GM23248 (cell line): ENCODE measurements around the gene WNT7B. TPM values are rescaled to one million over a fixed set of nuclear protein-coding genes. Genes with fewer than 3 reads are reported as not detected.

Experiments used
- DNase-seq: peaks from one replicate; pipeline ENCODE4 v3.0.0-alpha.2; 2015
- H2AFZ ChIP-seq: fragments of 200-600 bp; sonication (generic); 2 replicates; pipeline ENCODE4 v1.6.1; 2016; ENCODE audit warnings: antibody characterized with exemption
- H3F3A ChIP-seq: fragments of 200-600 bp; sonication (generic); 2 replicates; pipeline ENCODE4 v1.6.1; 2016; ENCODE audit warnings: mild to moderate bottlenecking, antibody characterized with exemption, mixed run types; ENCODE audit not compliant: insufficient read depth
- H3K27ac ChIP-seq: fragments of 200-600 bp; sonication (generic); 2 replicates; pipeline ENCODE4 v1.5.1; 2016; ENCODE audit warnings: mild to moderate bottlenecking
- H3K27me3 ChIP-seq: fragments of 200-600 bp; sonication (generic); replicated peaks from 2 replicates; pipeline ENCODE4 v1.6.1; 2016; ENCODE audit warnings: mild to moderate bottlenecking; ENCODE audit not compliant: insufficient read depth
- H3K36me3 ChIP-seq: fragments of 200-600 bp; sonication (generic); 2 replicates; pipeline ENCODE4 v1.6.1; 2016; ENCODE audit warnings: low read depth, mild to moderate bottlenecking
- H3K4me1 ChIP-seq: fragments of 200-600 bp; sonication (generic); 2 replicates; pipeline ENCODE4 v1.6.1; 2016; ENCODE audit warnings: mild to moderate bottlenecking; ENCODE audit not compliant: insufficient read depth
- H3K4me2 ChIP-seq: fragments of 200-600 bp; sonication (generic); one replicate; pipeline ENCODE4 v1.6.1; 2016; ENCODE audit warnings: mild to moderate bottlenecking; ENCODE audit not compliant: unreplicated experiment
- H3K4me3 ChIP-seq: fragments of 200-600 bp; sonication (generic); 2 replicates; pipeline ENCODE4 v1.5.1; 2016; ENCODE audit warnings: mild to moderate bottlenecking
- H3K79me2 ChIP-seq: fragments of 200-600 bp; sonication (generic); 2 replicates; pipeline ENCODE4 v1.6.1; 2016; ENCODE audit warnings: mild to moderate bottlenecking; ENCODE audit not compliant: insufficient read depth
- H3K9ac ChIP-seq: fragments of 200-600 bp; sonication (generic); 2 replicates; pipeline ENCODE4 v1.6.1; 2016; ENCODE audit warnings: mild to moderate bottlenecking
- H3K9me2 ChIP-seq: fragments of 200-600 bp; sonication (generic); 2 replicates; pipeline ENCODE4 v1.6.1; 2016; ENCODE audit warnings: mixed run types, mild to moderate bottlenecking, moderate library complexity; ENCODE audit not compliant: insufficient read depth
- H3K9me3 ChIP-seq: fragments of 200-600 bp; sonication (generic); one replicate; pipeline ENCODE4 v1.6.1; 2017; ENCODE audit warnings: low read depth
- H4K20me1 ChIP-seq: fragments of 200-600 bp; sonication (generic); 2 replicates; pipeline ENCODE4 v1.6.0; 2016; ENCODE audit not compliant: insufficient read depth
- EZH2 ChIP-seq: fragments of 200-600 bp; sonication (generic); IDR thresholded peaks from 2 replicates; pipeline ENCODE4 v1.6.1; 2018; ENCODE audit warnings: antibody characterized with exemption, mild to moderate bottlenecking; ENCODE audit not compliant: insufficient read depth, poor library complexity, severe bottlenecking
- EZH2phosphoT487 ChIP-seq: fragments of 200-600 bp; sonication (generic); IDR thresholded peaks from 2 replicates; pipeline ENCODE4 v1.6.1; 2018; ENCODE audit warnings: antibody characterized with exemption, moderate library complexity, mild to moderate bottlenecking, low read depth; ENCODE audit not compliant: insufficient read depth
- WGBS, 2 experiments: methylation state at CpG; one replicate each; pipeline ENCODE4 v1.1.6; 2015 to 2017; ENCODE audit warnings: low lambda C conversion rate in 2 of 2, low coverage in 1 of 2; ENCODE audit errors: missing lambda C conversion rate in 2 of 2; 5-methylcytosine and 5-hydroxymethylcytosine counted together
- in situ Hi-C: fragments of 300-500 bp; cut with MboI; formaldehyde crosslinking; loops from 2 replicates; pipeline ENCODE4 v1.15.0; 2020
- polyA plus RNA-seq: library from polyadenylated mRNA; unstranded; fragments of >200 nt; fragmentation: Nextera tagmentation; extraction: Ambion mirVana; gene quantifications from 2 replicates; pipeline ENCODE4 v1.2.1, GENCODE V29; 2016
- total RNA-seq: library from RNA; depleted of rRNA; stranded (reverse); fragments of >200 nt; shearing (Covaris generic); gene quantifications from 2 replicates; pipeline ENCODE4 v1.2.3, GENCODE V29; 2014

Gene WNT7B
- total and polyA plus RNA-seq, 2 experiments from 2014 or later: not detected

- H3K9ac ChIP-seq: no peak overlapping the region
- no peaks in the 10 kb centered on the region for H4K20me1 ChIP-seq
- DNase-seq: no peak
- peaks cover 12% of the 10 kb centered on the region for H3K4me1 ChIP-seq
- H3F3A ChIP-seq: no peaks in the 10 kb centered on the region
- 86 to 89% methylated on average over 6 of the region's 6 CpGs for WGBS, 2 experiments
- no peaks in the 10 kb centered on the region for H3K9me3 ChIP-seq
- no peaks in the 10 kb centered on the region for H3K79me2 ChIP-seq
- no peaks in the 10 kb centered on the region for H3K36me3 ChIP-seq
- H3K4me2 ChIP-seq: no peak overlapping the region
- no peak overlapping the region for H3K4me3 ChIP-seq
- H3K27ac ChIP-seq: no peak overlapping the region
- no peak overlapping the region for H2AFZ ChIP-seq
- TF ChIP-seq EZH2phosphoT487 (no peak), EZH2 (no peak)
- in situ Hi-C loops: no loop called here
- H3K9me2 ChIP-seq: no peaks in the 10 kb centered on the region
- no peaks in the 10 kb centered on the region; the same call in 1 of the 2 replicates for H3K27me3 ChIP-seq
These were observed 41.4 kb downstream of the WNT7B start for GRCh38 chr22:45935573-45935972.

GRCh38 chr22:45934659-45935341, 42.2 kb downstream of the WNT7B start:
- H2AFZ ChIP-seq: no peak overlapping the region
- H3K4me3 ChIP-seq: peak overlapping the region; percentile 60
- WGBS, 2 experiments: 4 to 5% methylated on average over 25 to 27 of the region's 27 CpGs

GRCh38 chr22:45934168-45934564, 42.8 kb downstream of the WNT7B start:
- in situ Hi-C loops: no loop called here
- 80 to 89% methylated on average over 6 of the region's 6 CpGs for WGBS, 2 experiments
- no peak overlapping the region for H2AFZ ChIP-seq
- TF ChIP-seq EZH2: no peak
- H3K9me3 ChIP-seq: no peaks in the 10 kb centered on the region
- H3F3A ChIP-seq: no peaks in the 10 kb centered on the region
- H3K4me3 ChIP-seq: no peak overlapping the region
- no peak overlapping the region for H3K9ac ChIP-seq
- H4K20me1 ChIP-seq: no peaks in the 10 kb centered on the region
- no peaks in the 10 kb centered on the region for H3K36me3 ChIP-seq
- no peak overlapping the region for H3K4me2 ChIP-seq
- no peak overlapping the region for H3K27ac ChIP-seq
- no peak for DNase-seq
- H3K9me2 ChIP-seq: no peaks in the 10 kb centered on the region
- H3K27me3 ChIP-seq: no peaks in the 10 kb centered on the region; the same call in 1 of the 2 replicates
- H3K4me1 ChIP-seq: peaks cover 12% of the 10 kb centered on the region
- no peaks in the 10 kb centered on the region for H3K79me2 ChIP-seq

More at GRCh38 chr22:45934659-45935341, 42.2 kb downstream of the WNT7B start:
- no peaks in the 10 kb centered on the region for H4K20me1 ChIP-seq
- TF ChIP-seq EZH2 (no peak), EZH2phosphoT487 (no peak)
- H3K4me2 ChIP-seq: peak overlapping the region; percentile 70
- H3K79me2 ChIP-seq: no peaks in the 10 kb centered on the region
- no peaks in the 10 kb centered on the region for H3F3A ChIP-seq
- no peaks in the 10 kb centered on the region for H3K9me3 ChIP-seq
- no peaks in the 10 kb centered on the region; the same call in 1 of the 2 replicates for H3K27me3 ChIP-seq
- H3K9me2 ChIP-seq: no peaks in the 10 kb centered on the region
- peak overlapping the region; percentile 39 for H3K27ac ChIP-seq
- in situ Hi-C loops: no loop called here
- H3K9ac ChIP-seq: peak overlapping the region; percentile 56
- H3K36me3 ChIP-seq: no peaks in the 10 kb centered on the region
- peak; percentile 96 for DNase-seq
- H3K4me1 ChIP-seq: peaks cover 12% of the 10 kb centered on the region

DNA sequence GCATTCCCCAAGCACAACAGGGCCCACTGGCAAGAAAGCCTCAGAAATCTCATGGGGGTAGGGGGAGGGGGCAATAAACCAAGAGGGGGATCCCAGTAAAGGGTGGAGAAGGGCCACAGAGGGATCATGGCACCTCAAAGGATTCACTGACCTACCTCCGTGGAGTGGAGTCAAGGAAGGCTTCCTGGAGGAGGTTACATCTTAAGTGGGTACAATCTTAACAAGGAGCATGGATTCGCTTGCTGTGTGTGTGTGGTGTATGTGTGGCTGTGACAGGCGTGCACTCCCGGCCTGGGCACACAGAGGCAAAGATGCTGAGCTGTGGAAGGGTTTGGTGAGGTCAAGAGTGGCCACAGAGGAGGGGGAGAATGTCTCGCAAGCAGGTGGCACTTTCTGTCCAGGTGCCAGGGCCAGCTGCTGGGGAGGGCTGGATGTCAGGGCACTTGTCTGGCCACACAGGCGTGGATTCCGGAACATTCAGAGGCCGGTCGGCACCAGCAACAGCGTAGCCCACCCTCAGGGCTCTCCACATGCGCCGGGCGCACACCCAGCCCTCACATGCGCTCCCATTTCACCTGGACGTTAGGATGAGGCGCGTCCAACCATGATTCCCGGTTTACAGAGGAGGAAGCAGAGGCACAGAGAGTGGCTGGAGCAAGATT, 43.3 kb downstream of the WNT7B start:
- H2AFZ ChIP-seq: no peak overlapping the region
- H3K4me2 ChIP-seq: no peak overlapping the region
- H3F3A ChIP-seq: no peaks in the 10 kb centered on the region
- no peaks in the 10 kb centered on the region for H3K9me2 ChIP-seq
- no peaks in the 10 kb centered on the region for H3K36me3 ChIP-seq
- H4K20me1 ChIP-seq: no peaks in the 10 kb centered on the region
- H3K27ac ChIP-seq: no peak overlapping the region
- no peaks in the 10 kb centered on the region for H3K9me3 ChIP-seq
- in situ Hi-C loops: no loop called here
- H3K9ac ChIP-seq: no peak overlapping the region
- H3K4me1 ChIP-seq: peaks cover 12% of the 10 kb centered on the region
- no peak overlapping the region for H3K4me3 ChIP-seq
- WGBS, 2 experiments: 86 to 88% methylated on average over 18 of the region's 18 CpGs
- no peak for DNase-seq
- TF ChIP-seq EZH2phosphoT487 (no peak), EZH2 (no peak)
- no peaks in the 10 kb centered on the region; the same call in 1 of the 2 replicates for H3K27me3 ChIP-seq
- no peaks in the 10 kb centered on the region for H3K79me2 ChIP-seq
